HG02884 (cell line): ENCODE data around the gene MAP3K5.
"Not testable (repeated sequence)": the region's sequence is repeated elsewhere in the genome, so short reads cannot be mapped to it uniquely, and the experiment has no call there.

Source experiments
- ATAC-seq: cut with Tn5 transposase; IDR thresholded peaks from one replicate; pipeline ENCODE4 v1.9.1; 2021; ENCODE audit warnings: mild to moderate bottlenecking, moderate library complexity; ENCODE audit not compliant: unreplicated experiment

The MAP3K5 gene

DNA sequence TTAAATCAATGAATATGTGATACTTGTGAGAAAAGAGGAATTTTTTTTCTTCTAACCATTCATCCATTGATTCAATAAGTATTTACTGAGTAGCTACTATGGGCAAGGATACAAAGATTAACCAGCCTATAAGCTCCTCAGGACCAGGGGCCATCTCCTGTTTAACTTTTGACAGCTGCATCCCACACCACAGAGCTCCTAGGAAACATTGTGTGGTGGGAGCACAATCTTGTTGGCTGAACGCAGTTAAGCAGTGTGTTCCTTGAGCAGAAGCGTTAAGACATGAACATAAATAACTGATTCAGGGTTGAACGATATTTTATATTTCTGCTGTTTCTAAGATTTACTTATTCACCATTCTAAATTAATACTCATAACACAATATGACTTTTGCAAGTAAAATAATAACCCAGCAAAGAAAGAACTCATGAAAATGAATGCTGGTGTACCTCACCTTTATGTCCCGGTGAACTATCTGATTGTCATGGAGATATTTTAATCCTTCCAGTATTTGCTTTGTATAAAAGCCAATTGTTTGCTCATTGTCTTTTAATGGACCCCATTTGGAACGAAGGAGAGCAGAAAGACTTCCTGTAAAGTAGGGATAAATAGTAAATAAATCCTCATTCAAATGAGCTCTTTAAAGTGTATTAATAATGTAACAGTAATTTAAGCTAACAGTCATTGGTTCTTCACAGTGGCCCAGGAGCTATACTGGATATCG, 179.4 kb downstream of the MAP3K5 start:
- no peak for ATAC-seq

DNA sequence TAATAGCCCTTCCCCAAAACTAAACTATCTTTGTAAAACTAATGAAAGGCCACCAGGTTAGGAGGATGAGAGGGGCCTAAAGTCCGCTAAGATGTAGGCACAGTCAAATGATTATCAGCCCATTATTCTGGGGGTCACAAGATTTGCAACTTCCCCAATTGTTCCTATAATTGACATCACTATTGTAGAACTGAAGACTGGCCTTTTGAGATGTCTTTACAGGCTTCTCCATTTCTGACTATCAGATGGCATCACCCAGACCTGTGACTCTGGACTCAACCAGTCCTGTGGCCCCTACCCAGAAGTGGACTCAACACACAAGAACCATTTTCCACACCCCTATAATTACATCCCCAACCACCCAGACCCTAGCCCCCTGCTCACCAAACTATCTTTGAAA, 180.5 kb downstream of the MAP3K5 start:
- no peak for ATAC-seq

DNA sequence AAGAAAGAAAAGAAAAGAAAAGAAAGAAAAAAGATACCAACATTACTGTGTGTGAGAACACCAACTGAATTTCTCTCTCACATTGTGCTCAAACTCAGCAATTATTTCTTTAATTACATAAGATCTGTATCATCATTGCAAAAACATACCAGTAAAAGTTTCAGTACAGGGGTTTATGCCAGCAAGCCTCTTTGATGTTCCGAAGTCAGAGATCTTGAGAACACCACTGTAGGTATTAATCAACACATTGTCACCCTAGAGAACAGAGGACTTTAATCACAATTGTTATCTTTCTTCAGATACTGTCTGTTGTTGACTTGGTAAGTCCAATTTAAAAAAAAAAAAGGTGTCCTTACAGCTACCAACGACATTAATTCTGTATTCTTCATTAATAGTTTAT, 181.1 kb downstream of the MAP3K5 start:
- ATAC-seq: no peak

DNA sequence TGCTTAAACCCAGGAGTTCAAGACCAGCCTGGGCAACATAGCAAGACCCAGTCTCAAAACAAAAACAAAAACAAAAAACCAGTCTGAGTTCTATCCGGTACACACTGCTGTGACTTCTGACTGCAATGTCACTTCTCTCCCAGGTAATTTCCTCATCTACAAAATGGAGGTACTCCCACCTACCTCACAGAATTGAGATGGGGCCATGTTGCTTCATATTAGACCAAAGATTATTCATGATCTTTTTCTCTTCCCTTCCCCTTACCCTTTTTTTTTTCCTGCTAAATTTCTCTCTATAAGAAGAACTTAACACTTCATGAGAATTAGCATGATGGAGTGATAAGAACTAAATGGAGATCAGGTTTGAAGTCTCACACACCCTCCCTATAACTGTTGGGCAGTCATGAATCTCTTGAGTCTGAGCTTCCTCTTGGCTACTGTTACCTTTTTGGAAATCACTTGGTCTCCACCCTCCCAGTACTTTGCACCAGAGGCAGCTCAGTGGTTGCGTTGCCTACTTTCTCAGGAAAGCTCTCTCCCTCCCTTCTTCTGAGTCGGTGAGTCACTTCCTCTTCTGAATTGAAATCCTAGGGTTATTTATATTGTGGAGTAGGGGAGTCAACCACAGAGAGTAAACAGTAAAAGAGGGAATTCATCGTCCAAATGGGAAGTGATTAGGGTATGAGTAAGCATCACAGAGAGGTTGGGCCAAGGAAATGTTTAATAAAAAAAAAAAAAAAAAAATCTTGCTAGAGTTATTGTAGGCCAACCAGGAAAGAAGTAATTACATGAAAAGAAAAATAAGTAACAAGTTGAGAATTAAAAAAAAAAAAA, 182.2 kb downstream of the MAP3K5 start:
- ATAC-seq: no peak

DNA sequence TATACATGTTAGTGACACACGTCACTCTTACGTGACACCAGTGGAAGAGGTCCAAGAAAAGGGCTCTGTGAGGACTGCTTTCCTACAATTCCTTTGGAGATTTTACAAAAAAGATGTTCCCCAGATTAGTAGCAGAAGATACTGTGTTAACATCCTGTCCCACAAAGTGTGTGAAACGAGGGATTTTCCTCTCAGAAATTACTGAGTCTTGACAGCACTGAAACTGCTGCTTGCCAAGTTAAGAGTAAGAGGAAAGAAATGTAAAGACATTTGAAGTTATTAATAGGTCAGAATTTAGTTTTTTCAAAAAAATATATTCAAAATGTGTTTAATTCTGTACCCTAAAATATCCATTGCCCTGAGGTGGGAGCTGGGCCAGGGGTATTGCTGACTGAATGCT, 183.3 kb downstream of the MAP3K5 start:
- ATAC-seq: no peak

DNA sequence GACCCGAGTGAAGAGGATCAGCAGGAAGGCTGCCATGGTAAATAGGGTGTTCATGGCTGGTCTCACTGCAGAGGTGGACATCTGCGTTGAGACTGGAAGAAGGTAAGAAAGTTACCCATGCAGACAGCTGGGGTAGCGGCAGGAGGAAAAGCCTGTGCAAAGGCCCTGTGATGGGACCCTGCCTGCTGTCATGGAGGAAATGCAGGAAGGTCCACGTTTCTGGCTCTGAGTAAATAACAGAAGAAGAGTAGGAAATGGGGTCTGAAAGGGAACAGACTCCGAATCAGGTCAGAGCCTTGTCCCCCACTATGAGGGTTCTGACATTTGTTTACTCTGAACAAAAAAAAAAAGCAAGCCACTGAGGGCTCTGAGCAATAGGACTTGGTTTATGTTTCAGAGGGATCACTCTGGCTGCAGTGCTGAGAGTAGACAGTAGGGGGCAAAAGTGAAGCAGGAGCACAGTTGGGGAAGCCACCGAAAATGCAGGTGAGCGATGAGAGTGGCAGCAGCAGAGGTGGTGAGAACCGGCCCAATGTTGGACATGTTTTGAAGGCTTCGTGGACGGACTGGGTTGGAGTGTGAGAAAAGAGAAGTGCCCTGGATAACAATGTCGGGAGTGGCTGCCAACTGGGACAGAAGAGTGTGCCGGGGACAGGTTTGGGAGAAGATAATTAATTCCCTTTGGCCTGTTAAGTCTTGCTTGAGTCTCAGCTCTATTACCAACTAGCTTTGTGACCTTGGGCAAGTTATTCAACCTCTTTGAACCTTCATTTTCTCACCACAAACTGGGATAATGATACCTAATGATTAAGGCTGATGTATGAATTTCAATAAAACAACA, 184.1 kb downstream of the MAP3K5 start:
- peak; percentile 94 for ATAC-seq

DNA sequence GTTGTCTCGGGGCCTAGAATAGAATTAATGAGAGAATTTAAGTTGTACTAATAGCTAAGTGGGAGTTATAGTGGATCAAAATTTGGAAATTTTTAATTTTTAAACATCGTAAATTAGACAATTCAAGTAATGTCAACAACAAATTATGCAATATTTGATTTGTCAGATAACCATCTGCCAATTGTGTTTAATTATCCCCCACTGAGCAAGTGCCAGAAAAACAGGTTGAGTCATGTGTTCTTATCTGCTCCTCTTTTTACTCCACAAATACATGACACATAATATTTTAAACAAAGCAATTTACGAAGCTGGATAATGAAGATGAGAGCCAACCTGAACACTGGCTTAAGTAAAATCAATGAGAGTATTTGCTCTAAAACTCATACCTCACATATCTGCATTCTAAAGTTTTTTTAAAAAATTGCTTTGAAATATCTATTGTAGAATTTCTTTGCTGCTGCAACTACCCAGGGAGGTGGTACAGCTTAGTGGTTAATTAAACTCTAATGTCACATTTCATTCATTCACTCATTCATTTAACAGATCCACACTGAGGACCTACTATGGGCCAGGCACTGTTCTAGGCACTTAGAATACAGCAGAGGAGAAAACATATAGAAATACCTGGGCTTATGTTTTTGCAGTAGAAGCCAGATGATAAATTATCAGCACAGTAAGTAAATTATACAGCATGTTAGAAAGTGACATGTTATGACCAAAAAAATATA, 184.9 kb downstream of the MAP3K5 start:
- no peak for ATAC-seq

DNA sequence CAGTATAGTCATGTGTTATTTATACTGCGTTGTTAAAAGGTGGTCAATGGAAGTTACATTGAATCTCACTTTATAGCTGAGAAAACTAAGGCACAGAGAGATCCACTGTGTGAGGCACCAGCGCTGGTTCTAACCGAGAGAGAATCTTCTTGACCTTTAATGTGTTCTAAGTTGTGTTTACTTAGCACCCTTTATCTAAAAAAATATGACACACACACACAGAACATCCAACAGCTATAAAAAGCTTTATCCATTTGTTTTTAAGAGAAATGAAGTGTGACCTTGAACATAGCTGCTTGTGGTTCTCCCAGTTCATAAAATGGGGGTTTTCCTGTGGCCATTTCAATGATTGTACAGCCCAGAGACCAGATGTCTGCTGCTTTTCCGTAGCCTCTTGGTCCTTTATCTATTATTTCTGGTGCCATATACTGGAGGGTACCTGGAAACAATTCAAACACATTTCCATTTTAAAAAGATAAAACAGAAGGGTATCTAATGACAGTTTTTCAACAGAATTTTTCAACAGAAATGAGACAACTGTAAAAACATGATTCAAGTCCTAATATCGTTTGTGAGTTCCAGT, 187.3 kb downstream of the MAP3K5 start:
- no peak for ATAC-seq

DNA sequence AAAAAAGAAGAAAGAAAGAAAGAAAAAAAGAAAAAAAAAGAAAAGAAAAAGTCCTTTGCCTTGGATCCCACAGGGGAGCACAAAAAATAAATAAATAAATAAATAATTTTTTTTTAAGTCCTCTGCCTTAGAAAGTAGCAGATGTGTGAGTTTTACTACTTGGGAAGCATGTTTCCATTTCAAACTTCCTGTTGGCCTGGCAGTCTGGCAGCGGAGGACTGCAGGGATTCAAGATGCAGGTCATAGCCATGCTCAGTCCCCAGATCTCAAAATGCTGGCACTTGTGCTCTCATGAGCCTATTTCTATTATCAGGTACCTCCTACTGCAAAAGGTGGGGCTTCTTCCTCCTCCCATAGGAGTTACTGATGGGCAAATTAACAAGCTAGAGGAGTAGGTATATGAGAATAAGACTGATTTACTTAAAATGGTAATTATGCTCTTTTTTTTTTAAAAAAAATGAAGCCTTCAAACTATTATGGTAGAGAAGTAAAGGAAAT, 187.9 kb downstream of the MAP3K5 start:
- no peak for ATAC-seq

DNA sequence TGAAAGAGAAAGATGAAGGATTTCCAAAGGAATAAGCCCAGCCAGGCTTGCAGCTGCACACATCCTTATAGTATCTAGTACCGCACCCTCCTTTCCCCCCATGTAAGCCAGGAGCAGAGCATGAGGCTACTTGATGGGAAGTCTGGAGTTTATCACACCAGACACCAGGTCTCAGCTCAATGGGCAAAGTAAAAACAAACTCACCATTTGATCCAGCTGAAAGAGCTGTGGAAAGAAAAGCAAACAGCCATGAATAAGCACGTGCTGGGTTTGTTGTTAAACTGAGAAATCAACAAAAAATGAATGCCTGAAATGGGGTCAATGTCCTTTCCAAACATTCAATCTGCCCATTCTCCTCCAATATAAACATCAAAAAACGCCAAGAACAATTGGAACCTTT, 191.5 kb downstream of the MAP3K5 start:
- no peak for ATAC-seq

DNA sequence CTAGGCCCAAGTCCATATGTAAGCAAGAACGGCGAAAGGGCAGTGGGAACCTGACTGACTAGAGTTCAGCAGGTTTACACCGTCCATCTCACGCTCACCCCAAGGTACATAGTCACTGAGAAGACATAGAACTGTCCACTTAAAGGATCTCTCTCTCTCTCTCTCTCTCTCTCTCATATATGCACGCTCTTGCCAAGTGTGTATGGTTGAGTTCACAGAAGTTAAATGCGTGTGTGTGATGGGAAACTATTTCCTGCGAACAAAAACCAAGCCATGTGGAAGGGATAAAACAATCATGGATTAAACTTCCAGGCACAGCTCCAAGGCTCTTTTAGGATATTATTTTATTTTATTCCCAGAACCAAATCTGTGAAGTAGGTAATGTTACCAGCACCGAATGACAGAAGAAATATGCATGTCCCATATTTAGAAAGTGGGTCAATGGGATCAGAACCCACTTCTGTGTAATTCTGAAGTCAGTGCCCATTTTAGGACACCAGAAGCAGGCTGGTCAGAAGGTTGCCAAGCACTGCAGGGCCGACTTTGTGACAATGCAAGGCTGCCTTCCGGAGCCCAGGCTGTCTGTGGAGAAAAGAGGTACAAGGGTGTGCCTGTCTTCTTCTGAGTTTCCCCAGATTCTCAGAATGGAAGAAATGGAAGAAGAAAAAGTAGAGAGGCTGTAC, 192.8 kb downstream of the MAP3K5 start:
- no peak for ATAC-seq

DNA sequence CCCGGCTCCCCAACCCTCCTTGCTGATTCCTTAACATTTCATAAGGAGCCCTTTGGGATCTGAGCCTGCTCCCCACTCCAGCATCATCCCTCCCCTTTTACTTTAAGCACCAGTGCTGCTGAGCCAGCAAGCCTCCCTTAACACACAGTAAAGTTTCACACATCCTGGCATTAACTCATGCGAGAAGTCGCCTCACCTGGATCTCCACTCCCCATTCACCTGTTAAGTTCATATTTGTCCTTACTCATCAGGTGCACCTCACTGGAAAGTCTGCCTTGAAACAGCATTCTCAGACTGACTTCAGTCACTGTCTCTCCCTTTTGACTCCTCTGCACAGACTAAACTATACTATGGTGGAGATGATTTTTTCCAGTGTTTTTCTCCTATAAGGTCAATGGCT, 194.2 kb downstream of the MAP3K5 start:
- ATAC-seq: no peak

DNA sequence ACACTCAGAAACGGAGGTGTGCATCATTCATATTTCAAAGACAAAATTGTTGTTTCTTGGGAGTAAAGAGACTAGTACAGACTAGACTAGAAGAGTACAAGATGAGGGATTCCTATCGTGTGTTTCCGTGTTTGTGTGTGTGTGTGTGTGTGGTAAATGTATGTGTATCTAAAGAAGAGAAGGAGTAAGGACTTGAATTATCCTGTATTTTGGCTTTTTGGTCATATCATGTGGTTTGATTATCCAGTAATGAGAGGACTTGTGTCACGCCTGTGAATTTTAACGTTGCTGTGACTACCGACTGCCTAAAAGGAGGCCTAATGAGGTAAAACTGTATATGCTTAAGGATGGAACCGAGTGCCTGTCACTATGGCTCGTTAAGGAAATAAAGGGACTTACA, 197.6 kb downstream of the MAP3K5 start:
- no peak for ATAC-seq

DNA sequence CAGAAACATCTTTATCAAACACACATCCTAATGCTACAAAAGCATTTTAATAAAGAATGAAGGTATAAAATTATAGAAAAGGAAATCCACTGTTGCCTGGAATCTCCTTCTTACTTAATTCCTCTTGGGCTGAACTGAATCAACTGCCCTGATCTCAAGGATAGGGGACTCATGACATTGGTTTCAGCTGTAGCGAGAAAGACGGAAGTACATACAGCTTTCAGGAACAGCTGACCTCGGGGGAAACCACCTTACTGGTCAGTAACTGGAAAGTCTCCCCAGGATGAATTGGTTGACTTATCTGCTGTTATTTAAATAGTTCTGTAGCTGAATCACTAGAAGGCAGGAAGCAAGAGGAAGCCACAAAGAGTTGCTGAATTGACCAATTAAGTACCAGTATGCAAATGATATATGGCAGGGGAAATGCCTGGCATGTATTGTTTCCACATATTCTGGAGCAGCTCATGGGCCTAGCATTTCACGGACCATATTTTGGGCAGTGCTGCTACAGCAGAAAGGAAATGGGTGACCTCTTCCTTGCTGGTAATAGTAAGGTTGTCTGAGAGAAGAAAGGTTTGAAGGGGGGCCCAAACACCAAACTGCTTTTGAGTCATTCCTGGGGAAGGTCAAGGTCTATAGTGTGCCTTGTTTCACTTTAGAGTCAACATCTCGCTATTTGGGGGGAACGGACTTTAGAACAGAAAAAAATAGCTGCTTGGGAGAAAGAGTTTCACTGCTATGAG, 198.4 kb downstream of the MAP3K5 start:
- ATAC-seq: peak; percentile 97

DNA sequence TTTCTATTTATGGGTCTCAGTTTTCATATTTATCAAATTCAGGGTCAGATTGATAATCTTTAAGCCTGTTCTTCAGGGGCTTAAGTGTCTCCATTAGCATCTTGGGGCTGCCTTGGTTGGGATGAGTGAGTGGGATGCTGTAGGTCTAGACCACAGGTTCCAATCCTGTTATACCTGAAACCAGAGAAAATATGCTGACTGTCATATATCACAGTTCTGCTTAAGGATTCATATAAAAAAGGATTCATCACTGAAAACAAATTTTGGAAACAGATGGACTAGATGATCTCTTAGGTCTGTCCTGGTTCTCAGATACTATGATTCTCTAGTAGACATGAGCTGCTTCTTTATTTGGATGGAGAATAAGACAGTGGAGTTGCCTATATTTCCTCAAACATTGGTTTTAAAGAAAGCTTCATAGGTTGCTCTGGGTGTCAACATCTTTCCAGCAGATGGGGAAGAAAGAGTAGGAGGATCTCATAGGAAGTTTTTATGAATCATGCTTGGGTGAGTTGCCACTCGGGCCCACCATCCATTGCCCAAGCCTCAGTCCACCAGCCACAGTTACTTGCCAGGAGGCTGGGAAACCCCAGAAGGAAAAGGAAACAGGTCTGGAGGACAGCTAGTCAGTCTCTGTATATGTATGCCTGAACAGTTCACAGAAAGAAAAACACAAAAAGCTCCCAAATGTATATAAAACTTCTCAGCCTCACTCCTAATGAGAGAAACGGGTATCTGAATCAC, 199.2 kb downstream of the MAP3K5 start:
- no peak for ATAC-seq

DNA sequence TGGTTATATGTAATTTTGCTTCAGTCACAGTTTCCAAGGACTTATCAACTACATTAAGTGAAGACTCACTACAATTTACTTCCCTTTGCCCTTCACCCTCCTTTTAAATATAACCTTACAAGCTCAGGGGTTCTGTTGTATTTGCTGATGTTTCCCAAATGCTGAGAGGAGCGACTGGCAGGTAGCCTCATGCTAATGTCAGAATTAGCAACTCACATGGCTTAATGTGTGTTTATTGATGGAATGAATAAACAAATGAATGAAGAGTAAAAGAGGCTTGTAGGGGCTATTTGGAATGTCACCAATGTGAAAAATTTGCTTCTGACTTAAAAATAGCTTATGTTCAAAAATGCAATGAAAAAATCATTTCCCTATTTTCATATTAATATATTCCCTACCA, 200.7 kb downstream of the MAP3K5 start:
- ATAC-seq: no peak

DNA sequence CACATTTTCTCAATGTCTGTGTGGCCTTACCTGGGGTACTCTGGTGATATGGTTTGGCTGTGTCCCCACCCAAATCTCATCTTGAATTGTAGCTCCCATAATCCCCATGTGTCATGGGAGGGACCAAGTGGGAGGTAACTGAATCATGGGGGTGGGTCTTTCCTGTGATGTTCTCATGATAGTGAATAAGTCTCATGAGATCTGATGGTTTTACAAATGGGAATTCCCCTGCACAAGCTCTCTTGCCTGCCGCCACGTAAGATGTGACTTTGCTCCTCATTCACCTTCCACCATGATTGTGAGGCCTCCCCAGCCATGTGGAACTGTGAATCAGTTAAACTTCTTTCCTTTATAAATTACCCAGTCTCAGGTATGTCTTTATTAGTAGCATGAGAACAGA, 201.4 kb downstream of the MAP3K5 start:
- not testable (repeated sequence) for ATAC-seq

DNA sequence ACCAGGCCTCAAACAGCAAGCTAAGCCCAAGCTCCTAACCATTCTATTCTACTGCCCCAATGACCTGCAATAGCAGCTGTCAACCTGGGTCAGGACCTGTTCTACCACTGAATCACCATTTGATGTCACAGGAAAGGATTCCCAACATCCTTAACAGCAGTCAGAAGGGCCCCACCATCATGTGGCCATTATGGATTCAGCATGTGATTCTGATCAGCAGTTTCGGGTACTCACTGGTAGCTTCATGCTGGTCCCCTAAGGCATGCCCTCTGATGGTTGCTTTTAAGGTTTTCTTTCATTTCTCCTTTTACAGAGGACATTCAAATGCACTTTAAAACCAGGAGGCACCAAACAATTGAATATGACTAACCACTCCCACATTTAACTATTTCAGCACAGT, 204.8 kb downstream of the MAP3K5 start:
- ATAC-seq: no peak
